Esophagus muscularis mucosa (tissue), 4 donors: ENCODE measurements around the gene SPSB2. TPM values are rescaled to one million over a fixed set of nuclear protein-coding genes. Genes with fewer than 3 reads are reported as not detected.

Source experiments
- DNase-seq: peaks from one replicate; pipeline ENCODE4 v3.0.0-alpha.2; 2017; ENCODE audit errors: extremely low spot score
- H3K27ac ChIP-seq, 4 donors: fragments of 200-600 bp; sonication (generic); replicated peaks in 1 of 4; 1 replicate in 3 of 4; 2 replicates in 1 of 4; pipeline ENCODE4 v1.5.1; 2016 to 2019; ENCODE audit warnings: mild to moderate bottlenecking in 1 of 4
- H3K27me3 ChIP-seq, 4 donors: fragments of 200-600 bp; sonication (generic); one replicate each; pipeline versions ENCODE4 v1.5.1 to v1.6.0; 2016 to 2019
- H3K36me3 ChIP-seq, 4 donors: fragments of 200-600 bp; sonication (generic); one replicate each; pipeline ENCODE4 v1.5.1; 2016 to 2019
- H3K4me1 ChIP-seq, 4 donors: fragments of 200-600 bp; sonication (generic); one replicate each; pipeline ENCODE4 v1.5.1; 2016 to 2019
- H3K4me3 ChIP-seq, 4 donors: fragments of 200-600 bp; sonication (generic); 1 replicate in 2 of 4; 2 replicates in 2 of 4; pipeline ENCODE4 v1.5.1; 2016 to 2019; ENCODE audit warnings: mild to moderate bottlenecking in 4 of 4, moderate library complexity in 1 of 4
- H3K9me3 ChIP-seq, 4 donors: fragments of 200-600 bp; sonication (generic); 1 replicate in 3 of 4; 2 replicates in 1 of 4; pipeline ENCODE4 v1.5.1; 2016 to 2019
- CTCF ChIP-seq, 3 experiments: fragments of 200-600 bp in 2 of 3; fragments of 450-650 bp in 1 of 3; sonication (generic) in 2 of 3; IDR thresholded peaks; one replicate each; pipeline ENCODE4 v1.5.1; 2017 to 2019; ENCODE audit warnings: antibody characterized with exemption in 3 of 3, mild to moderate bottlenecking in 2 of 3, moderate library complexity in 1 of 3
- EP300 ChIP-seq: sonication (generic); formaldehyde crosslinking; IDR thresholded peaks from one replicate; pipeline ENCODE4 v1.6.1; 2017; ENCODE audit warnings: antibody characterized with exemption
- POLR2A ChIP-seq: fragments of 450-650 bp; IDR thresholded peaks from one replicate; pipeline ENCODE4 v1.6.1; 2017; ENCODE audit warnings: antibody characterized with exemption, moderate library complexity, mild to moderate bottlenecking, low read depth
- POLR2AphosphoS5 ChIP-seq, 2 donors: sonication (generic); formaldehyde crosslinking; IDR thresholded peaks; one replicate each; pipeline ENCODE4 v1.6.1; 2017; ENCODE audit warnings: antibody characterized with exemption in 2 of 2
- WGBS: methylation state at CpG from one replicate; pipeline ENCODE4 v1.1.5; 2018; 5-methylcytosine and 5-hydroxymethylcytosine counted together
- intact Hi-C: fragments of 100-400 bp; cut with DNase I; formaldehyde crosslinking; loops from one replicate; pipeline ENCODE4 v1.15.1; 2023
- total RNA-seq, 4 donors: library from RNA; depleted of rRNA; stranded (reverse); fragments of >200 nt; gene quantifications; one replicate each; pipeline versions ENCODE4 v1.1.0 to v1.2.1, GENCODE V29; 2016

The SPSB2 gene
- total RNA-seq, 4 donors from 2014 or later, result 4.2 to 10.8 (median 8.5) TPM

DNA sequence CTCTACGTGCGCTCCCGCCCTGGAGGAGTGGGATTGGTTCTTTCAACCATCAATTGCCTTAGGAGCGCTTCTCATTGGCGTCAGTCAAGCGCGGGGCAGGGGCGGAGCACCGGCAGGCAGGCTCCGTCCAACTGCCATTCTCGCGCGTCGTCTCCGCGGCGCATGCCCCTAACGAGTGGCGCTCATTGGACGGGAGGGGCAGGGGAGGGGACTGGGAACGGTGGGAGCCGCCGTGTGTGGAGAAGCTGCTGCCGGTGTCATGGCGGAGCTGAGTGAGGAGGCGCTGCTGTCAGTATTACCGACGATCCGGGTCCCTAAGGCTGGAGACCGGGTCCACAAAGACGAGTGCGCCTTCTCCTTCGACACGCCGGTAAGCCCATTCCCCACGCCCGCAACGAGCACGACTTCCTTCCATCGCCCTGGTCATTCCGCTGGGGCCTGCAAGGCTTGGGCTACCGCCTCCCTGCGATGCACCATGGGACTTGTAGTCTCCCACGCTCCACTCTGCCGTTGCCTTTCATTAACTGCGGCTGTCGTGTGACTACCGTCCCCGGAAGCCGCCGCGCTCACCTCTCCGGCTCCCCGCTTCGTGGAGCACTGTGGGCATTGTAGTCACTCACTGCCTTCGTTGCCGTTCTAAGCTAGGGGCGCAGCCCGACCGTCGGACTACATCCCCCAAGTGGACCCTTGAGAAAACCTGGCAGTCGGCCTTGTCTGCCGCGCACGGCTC is 21.0 kb downstream of the SPSB2 start, which contains the start of gene USP5:
USP5 (plus strand) TSS at position 230 of the 730 bp plus-strand sequence; CDS start at position 260, 30 bp downstream.
- Histone ChIP-seq H3K27ac (peak within 1 kb of the TSS; percentile 92 to 98 (median 95)), H3K9me3 (no peaks in the 10 kb centered on the region), H3K36me3 (peaks cover 13 to 43% (median 29%) of the 10 kb centered on the region in 4 donors), H3K4me1 (peaks cover 13 to 26% (median 20%) of the 10 kb centered on the region in 4 donors), H3K4me3 (peak within 1 kb of the TSS; percentile 61 to 94 (median 68)), H3K27me3 (no peaks in the 10 kb centered on the region)
- 0% methylated on average over 24 of the region's 65 CpGs for WGBS
- intact Hi-C loops, result no loop called here
- TF ChIP-seq CTCF (IDR thresholded peaks at IDR 0.05) (peak in 1 of 3 experiments; percentile 20), EP300 (no peak), POLR2AphosphoS5 (IDR thresholded peaks at IDR 0.05) (peak; percentile 75 to 86), POLR2A (peak; percentile 18)
- DNase-seq, result peak; percentile 100

DNA sequence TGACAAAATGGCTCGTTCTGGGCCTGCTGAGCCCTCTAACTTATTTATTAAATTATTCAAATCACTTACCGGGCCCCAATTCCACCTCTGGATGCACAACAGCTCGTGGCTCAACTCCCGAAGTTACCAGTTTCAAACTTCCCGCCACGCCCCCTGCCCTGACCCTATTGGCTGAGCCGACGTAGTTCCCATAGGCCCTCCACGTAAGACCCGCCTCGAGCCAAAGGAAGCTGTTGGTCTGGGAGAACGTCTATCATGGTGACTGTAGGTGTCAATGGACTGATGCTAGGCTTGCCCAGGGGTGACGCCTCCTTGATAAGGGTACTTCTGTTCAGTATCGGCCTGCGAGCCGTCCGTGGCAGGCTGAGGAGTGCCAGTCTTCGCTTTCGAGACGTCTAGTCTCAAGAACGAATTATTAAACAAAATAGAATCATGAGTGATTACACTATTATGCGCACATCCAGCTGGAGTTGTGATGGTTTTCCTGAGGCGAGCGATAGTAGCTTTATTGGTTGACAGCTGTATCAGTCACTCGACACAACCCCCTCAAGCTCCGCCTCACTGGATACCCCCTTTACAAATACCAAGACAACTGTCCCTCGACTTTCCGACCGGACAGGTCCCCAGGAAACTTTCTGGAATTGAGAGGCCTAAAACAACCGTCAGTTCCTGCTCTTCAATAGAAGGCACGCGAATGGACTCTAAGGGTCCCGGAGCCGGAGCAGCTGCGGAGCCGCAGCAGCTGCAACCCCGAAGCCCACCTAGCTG is 21.8 kb downstream of the SPSB2 start, which contains the start of gene CDCA3:
CDCA3 (minus strand) TSS at position 134 of the 768 bp plus-strand sequence. CDS start 334 bp downstream, outside the sequence.
- WGBS, result under 1% methylated on average over 33 of the region's 37 CpGs
- Histone ChIP-seq H3K36me3 (peaks cover 9 to 43% (median 29%) of the 10 kb centered on the region in 4 donors), H3K4me1 (peaks cover 13 to 26% (median 20%) of the 10 kb centered on the region in 4 donors), H3K9me3 (no peaks in the 10 kb centered on the region), H3K27ac (peak within 1 kb of the TSS; percentile 92 to 98 (median 95)), H3K4me3 (peak within 1 kb of the TSS; percentile 61 to 94 (median 68)), H3K27me3 (no peaks in the 10 kb centered on the region)
- TF ChIP-seq EP300 (no peak), POLR2A (peak; percentile 41), POLR2AphosphoS5 (IDR thresholded peaks at IDR 0.05) (peak; percentile 89 to 97)
- intact Hi-C loops, result no loop called here
- peak; percentile 99 for DNase-seq

GRCh38 chr12:6850796-6851152 is 22.3 kb downstream of the SPSB2 start:
- intact Hi-C loops, result no loop called here
- H3K9me3 ChIP-seq, result no peaks in the 10 kb centered on the region
- TF ChIP-seq CTCF (IDR thresholded peaks at IDR 0.05) (no peak), POLR2A (no peak), POLR2AphosphoS5 (IDR thresholded peaks at IDR 0.05) (no peak), EP300 (no peak)
- peaks cover 3 to 43% (median 29%) of the 10 kb centered on the region in 4 donors for H3K36me3 ChIP-seq
- H3K4me1 ChIP-seq, result peaks cover 13 to 26% (median 20%) of the 10 kb centered on the region in 4 donors
- H3K27me3 ChIP-seq, result no peaks in the 10 kb centered on the region
- 31% methylated on average over 6 of the region's 16 CpGs for WGBS
- no peak for DNase-seq
- H3K4me3 ChIP-seq, result peak overlapping the region; percentile 61 to 94 (median 68)
- H3K27ac ChIP-seq, result peak overlapping the region; percentile 92 to 98 (median 95)

DNA sequence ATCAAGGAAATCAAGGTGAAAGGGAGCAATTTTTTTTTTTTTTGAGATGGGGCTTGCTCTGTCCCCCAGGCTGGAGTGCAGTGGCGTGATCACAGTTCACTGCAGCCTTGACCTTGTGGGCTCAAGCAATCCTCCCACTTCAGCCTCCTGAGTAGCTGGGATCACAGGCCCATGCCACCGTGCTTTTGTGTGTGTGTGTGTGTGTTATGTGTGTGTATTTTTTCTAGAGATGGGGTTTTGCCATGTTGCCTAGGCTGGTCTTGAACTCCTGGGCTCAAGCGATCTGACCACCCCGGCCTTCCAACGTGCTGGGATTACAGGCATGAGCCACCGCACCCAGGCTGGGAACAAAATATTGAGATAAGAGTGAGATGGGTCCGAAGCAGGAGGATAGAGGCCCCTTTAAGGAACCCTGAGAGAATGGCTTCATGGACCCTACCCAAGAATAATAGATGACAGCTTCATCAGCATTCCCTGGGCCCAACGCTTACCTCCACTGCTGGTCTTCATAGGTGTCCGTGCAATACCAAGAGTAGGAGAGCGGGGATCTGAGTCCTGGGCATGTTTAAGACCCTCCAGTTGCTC is 23.0 kb downstream of the SPSB2 start:
- no peak for DNase-seq
- Histone ChIP-seq H3K4me3 (no peak overlapping the region), H3K27me3 (no peaks in the 10 kb centered on the region), H3K36me3 (peaks cover 0 to 45% (median 30%) of the 10 kb centered on the region in 4 donors), H3K27ac (no peak overlapping the region), H3K9me3 (no peaks in the 10 kb centered on the region), H3K4me1 (peaks cover 13 to 26% (median 20%) of the 10 kb centered on the region in 4 donors)
- whole genome bisulfite sequencing, result 76% methylated on average over 10 of the region's 10 CpGs
- no peak for TF ChIP-seq POLR2A
- no peak for TF ChIP-seq CTCF (IDR thresholded peaks at IDR 0.05)
- TF ChIP-seq POLR2AphosphoS5 (IDR thresholded peaks at IDR 0.05), result no peak
- TF ChIP-seq EP300, result no peak
- intact Hi-C loops, result no loop called here
